Endothelial cell of umbilical vein (primary cell): Measurements from ENCODE around the gene CBLN4. TPM values are rescaled to one million over a fixed set of nuclear protein-coding genes. Genes with fewer than 3 reads are reported as not detected.

Source experiments
- BruUV-seq: library from RNA; stranded (reverse); fragments of 400-500 nt; replicated peaks from 2 replicates; lab custom pipeline; 2021; lab: Mats Ljungman, UMichigan
- CTCF ChIA-PET: fragments of 300-600, 350-600 bp; sonication (Branson Sonifier 250); formaldehyde crosslinking; loops from one replicate; lab custom pipeline; 2021; ENCODE audit warnings: antibody characterized with exemption, inconsistent platforms; lab: Charles Lee
- POLR2A ChIA-PET: fragments of 300-600, 350-600 bp; sonication (Branson Sonifier 250); formaldehyde crosslinking; loops from one replicate; lab custom pipeline; 2021; ENCODE audit warnings: antibody characterized with exemption, inconsistent platforms; lab: Charles Lee
- DNase-seq: peaks from one replicate; pipeline ENCODE4 v3.0.0-alpha.2; 2011; ENCODE audit warnings: low read depth, low spot score
- FAIRE-seq: peaks from 2 replicates; lab custom pipeline; 2011; peaks lifted over from hg19 to GRCh38; lab: Jason Lieb, UNC
- H2AFZ ChIP-seq: 2 replicates; pipeline ENCODE4 v1.6.0; 2012; ENCODE audit warnings: low read depth, low read length, control low read depth, inconsistent platforms
- H3K27ac ChIP-seq: 2 replicates; pipeline ENCODE4 v1.5.1; 2011; ENCODE audit warnings: low read depth, mild to moderate bottlenecking, control low read depth, low read length, moderate library complexity; ENCODE audit not compliant: insufficient read depth
- H3K27me3 ChIP-seq, 2 experiments: 2 replicates each; pipeline versions ENCODE4 v1.6.0 to v1.6.1; 2011; ENCODE audit warnings: low read length in 2 of 2, mixed read lengths in 1 of 2; ENCODE audit not compliant: control insufficient read depth in 2 of 2, insufficient read depth in 2 of 2
- H3K36me3 ChIP-seq, 2 experiments: 2 replicates in 1 of 2; 3 replicates in 1 of 2; pipeline ENCODE4 v1.5.1; 2011; ENCODE audit warnings: low read length in 2 of 2, mild to moderate bottlenecking in 1 of 2, moderate library complexity in 1 of 2; ENCODE audit not compliant: control insufficient read depth in 2 of 2, insufficient read depth in 2 of 2; ENCODE audit errors: extremely low read depth in 1 of 2
- H3K4me1 ChIP-seq: 3 replicates; pipeline ENCODE4 v1.5.1; 2011; ENCODE audit warnings: mild to moderate bottlenecking, low read length; ENCODE audit not compliant: control insufficient read depth, insufficient read depth; ENCODE audit errors: extremely low read depth
- H3K4me2 ChIP-seq: 2 replicates; pipeline ENCODE4 v1.6.1; 2011; ENCODE audit warnings: low read length, control low read depth, mixed read lengths; ENCODE audit not compliant: insufficient read depth
- H3K4me3 ChIP-seq, 3 experiments: fragments of 200-600 bp in 1 of 3; sonication (generic), shearing (Covaris generic) in 1 of 3; replicated peaks in 1 of 3; 2 replicates each; pipeline ENCODE4 v1.5.1; 2011 to 2016; ENCODE audit warnings: control low read depth in 3 of 3, low read length in 3 of 3, mild to moderate bottlenecking in 2 of 3, inconsistent platforms in 1 of 3, low read depth in 1 of 3, moderate library complexity in 1 of 3; ENCODE audit not compliant: insufficient read depth in 1 of 3
- H3K79me2 ChIP-seq: 2 replicates; pipeline ENCODE4 v1.6.0; 2012; ENCODE audit warnings: low read length, inconsistent platforms; ENCODE audit not compliant: control insufficient read depth, insufficient read depth
- H3K9ac ChIP-seq: replicated peaks from 2 replicates; pipeline ENCODE3; 2011; ENCODE audit warnings: low read length, control low read depth; ENCODE audit not compliant: insufficient read depth; ENCODE audit errors: extremely low read depth
- H3K9me1 ChIP-seq: replicated peaks from 3 replicates; pipeline ENCODE4 v1.6.0; 2011; ENCODE audit warnings: mild to moderate bottlenecking, low read length; ENCODE audit not compliant: control insufficient read depth, insufficient read depth; ENCODE audit errors: extremely low read depth
- H3K9me3 ChIP-seq: replicated peaks from 2 replicates; pipeline ENCODE4 v1.5.1; 2012; ENCODE audit warnings: low read length, inconsistent platforms; ENCODE audit not compliant: control insufficient read depth, insufficient read depth
- H4K20me1 ChIP-seq: replicated peaks from 2 replicates; pipeline ENCODE3; 2011; ENCODE audit warnings: mild to moderate bottlenecking, low read length; ENCODE audit not compliant: control insufficient read depth, insufficient read depth; ENCODE audit errors: extremely low read depth
- EZH2 ChIP-seq: IDR thresholded peaks from 2 replicates; pipeline ENCODE4 v1.6.1; 2012; ENCODE audit warnings: borderline replicate concordance, low read depth, mild to moderate bottlenecking, moderate library complexity, low read length, inconsistent platforms; ENCODE audit not compliant: severe bottlenecking
- FOS ChIP-seq: IDR thresholded peaks from 2 replicates; pipeline ENCODE4 v1.6.1; 2011; ENCODE audit warnings: mild to moderate bottlenecking, low read length, moderate library complexity, borderline replicate concordance; ENCODE audit not compliant: insufficient read depth
- GATA2 ChIP-seq: IDR thresholded peaks from 2 replicates; pipeline ENCODE4 v1.7.0; 2011; ENCODE audit warnings: low read depth, mild to moderate bottlenecking, moderate library complexity, mixed read lengths, low read length; ENCODE audit not compliant: insufficient read length, insufficient read depth
- JUN ChIP-seq: IDR thresholded peaks from 2 replicates; pipeline ENCODE4 v1.6.1; 2011; ENCODE audit warnings: borderline replicate concordance, low read depth; ENCODE audit not compliant: insufficient read length, insufficient read depth
- POLR2A ChIP-seq: IDR thresholded peaks from 2 replicates; pipeline ENCODE4 v1.6.1; 2012; ENCODE audit warnings: low read depth, mild to moderate bottlenecking, control low read depth, low read length
- POLR2AphosphoS5 ChIP-seq: IDR thresholded peaks from 2 replicates; pipeline ENCODE4 v1.6.1; 2012; ENCODE audit warnings: low read depth, mild to moderate bottlenecking, control low read depth, low read length, moderate library complexity; ENCODE audit not compliant: insufficient read depth
- dilution Hi-C: fragments of 300-500 bp; cut with MboI; formaldehyde crosslinking; loops from one replicate; pipeline ENCODE4 v1.15.0; 2019; ENCODE audit warnings: low sequenced_read_pairs; ENCODE audit not compliant: extremely low pct_ligation_motif_present
- intact Hi-C: fragments of 100-400 bp; cut with micrococcal nuclease; formaldehyde crosslinking; loops from one replicate; pipeline ENCODE4 v1.10.0; 2022
- polyA plus RNA-seq, 4 experiments: library from polyadenylated mRNA; depleted of rRNA in 3 of 4; stranded (reverse) in 3 of 4; unstranded in 1 of 4; fragments of >200 nt; gene quantifications; 2 replicates each; pipeline versions ENCODE4 v1.2.1 to v1.2.3, GENCODE V29; 2011 to 2012; ENCODE audit warnings: missing spikeins in 1 of 4
- total RNA-seq: library from RNA; stranded (reverse); gene quantifications from 2 replicates; pipeline ENCODE4 v1.2.3, GENCODE V29; 2021
- TF ChIP-seq, protein P1 (sequence below), 2 donors: IDR thresholded peaks; 1 replicate in 1 of 2; 2 replicates in 1 of 2; pipeline ENCODE4 v1.5.1; 2011; ENCODE audit warnings: low read length in 2 of 2, mild to moderate bottlenecking in 2 of 2, moderate library complexity in 2 of 2, control low read depth in 1 of 2, inconsistent platforms in 1 of 2, low read depth in 1 of 2; ENCODE audit not compliant: insufficient read depth in 1 of 2; ENCODE audit errors: extremely low read depth in 1 of 2

Gene CBLN4
- total and polyA plus RNA-seq, 2 donors (not counting 3 experiments of a cell fraction or from before 2014, with no cell fraction given) = not detected

GRCh38 chr20:56001890-56002289 is 3.4 kb downstream of the CBLN4 start:
- no TSS peak for BruUV-seq
- H2AFZ ChIP-seq = no peak overlapping the region
- dilution Hi-C loops (no loop called here), intact Hi-C loops (no loop called here)
- no peaks in the 10 kb centered on the region for H3K27me3 ChIP-seq
- no peak overlapping the region for H3K4me3 ChIP-seq
- no peaks in the 10 kb centered on the region for H3K4me1 ChIP-seq
- ChIA-PET POLR2A (no interaction called here), CTCF (no interaction called here)
- H3K9ac ChIP-seq = no peak overlapping the region
- no peaks in the 10 kb centered on the region for H4K20me1 ChIP-seq
- no peak for TF ChIP-seq EZH2
- TF ChIP-seq, protein P1, sequence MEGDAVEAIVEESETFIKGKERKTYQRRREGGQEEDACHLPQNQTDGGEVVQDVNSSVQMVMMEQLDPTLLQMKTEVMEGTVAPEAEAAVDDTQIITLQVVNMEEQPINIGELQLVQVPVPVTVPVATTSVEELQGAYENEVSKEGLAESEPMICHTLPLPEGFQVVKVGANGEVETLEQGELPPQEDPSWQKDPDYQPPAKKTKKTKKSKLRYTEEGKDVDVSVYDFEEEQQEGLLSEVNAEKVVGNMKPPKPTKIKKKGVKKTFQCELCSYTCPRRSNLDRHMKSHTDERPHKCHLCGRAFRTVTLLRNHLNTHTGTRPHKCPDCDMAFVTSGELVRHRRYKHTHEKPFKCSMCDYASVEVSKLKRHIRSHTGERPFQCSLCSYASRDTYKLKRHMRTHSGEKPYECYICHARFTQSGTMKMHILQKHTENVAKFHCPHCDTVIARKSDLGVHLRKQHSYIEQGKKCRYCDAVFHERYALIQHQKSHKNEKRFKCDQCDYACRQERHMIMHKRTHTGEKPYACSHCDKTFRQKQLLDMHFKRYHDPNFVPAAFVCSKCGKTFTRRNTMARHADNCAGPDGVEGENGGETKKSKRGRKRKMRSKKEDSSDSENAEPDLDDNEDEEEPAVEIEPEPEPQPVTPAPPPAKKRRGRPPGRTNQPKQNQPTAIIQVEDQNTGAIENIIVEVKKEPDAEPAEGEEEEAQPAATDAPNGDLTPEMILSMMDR (IDR thresholded peaks at IDR 0.05; ENCODE audit: extremely low read depth in 1 of 2, insufficient read depth in 1 of 2, low read depth in 1 of 2, low read length in 2 of 2) = no peak
- no peak for TF ChIP-seq GATA2
- no peak for TF ChIP-seq POLR2AphosphoS5
- no peak for TF ChIP-seq POLR2A
- TF ChIP-seq FOS = no peak
- TF ChIP-seq JUN = no peak
- H3K36me3 ChIP-seq = no peaks in the 10 kb centered on the region
- DNase-seq (no peak), FAIRE-seq (no peak)
- no peaks in the 10 kb centered on the region for H3K9me1 ChIP-seq
- no peak overlapping the region for H3K4me2 ChIP-seq
- no peak overlapping the region for H3K27ac ChIP-seq
- H3K79me2 ChIP-seq = no peaks in the 10 kb centered on the region
- H3K9me3 ChIP-seq = no peaks in the 10 kb centered on the region
